ENCODE measurements around the gene UGT1A9.

The UGT1A9 gene

DNA sequence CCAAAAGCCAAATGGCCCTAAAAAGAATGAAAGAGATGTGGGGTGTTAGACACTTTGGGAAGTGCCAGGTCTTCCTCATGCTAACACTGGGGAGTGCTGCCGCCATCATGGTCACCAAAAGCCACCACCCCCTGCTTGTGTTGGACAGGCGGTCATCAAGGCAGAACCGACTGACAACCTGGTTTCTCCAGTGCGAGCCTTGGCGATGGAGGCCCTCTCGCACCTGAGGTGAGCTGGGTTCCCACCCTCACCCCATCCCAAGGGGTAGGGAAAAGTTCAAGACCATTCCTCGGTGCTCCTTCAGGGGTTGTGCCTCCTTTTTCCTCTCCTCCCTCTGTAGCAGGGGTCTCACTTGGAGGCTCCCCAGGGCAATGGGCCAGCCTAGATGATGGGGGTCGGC lies 140.0 kb downstream of the UGT1A9 start:
- DNase-seq (ENCODE audit: low spot score), result no peak
- POLR2A ChIA-PET (ENCODE audit: low non-redundant PET), result no interaction called here
- TF ChIP-seq, protein P1, sequence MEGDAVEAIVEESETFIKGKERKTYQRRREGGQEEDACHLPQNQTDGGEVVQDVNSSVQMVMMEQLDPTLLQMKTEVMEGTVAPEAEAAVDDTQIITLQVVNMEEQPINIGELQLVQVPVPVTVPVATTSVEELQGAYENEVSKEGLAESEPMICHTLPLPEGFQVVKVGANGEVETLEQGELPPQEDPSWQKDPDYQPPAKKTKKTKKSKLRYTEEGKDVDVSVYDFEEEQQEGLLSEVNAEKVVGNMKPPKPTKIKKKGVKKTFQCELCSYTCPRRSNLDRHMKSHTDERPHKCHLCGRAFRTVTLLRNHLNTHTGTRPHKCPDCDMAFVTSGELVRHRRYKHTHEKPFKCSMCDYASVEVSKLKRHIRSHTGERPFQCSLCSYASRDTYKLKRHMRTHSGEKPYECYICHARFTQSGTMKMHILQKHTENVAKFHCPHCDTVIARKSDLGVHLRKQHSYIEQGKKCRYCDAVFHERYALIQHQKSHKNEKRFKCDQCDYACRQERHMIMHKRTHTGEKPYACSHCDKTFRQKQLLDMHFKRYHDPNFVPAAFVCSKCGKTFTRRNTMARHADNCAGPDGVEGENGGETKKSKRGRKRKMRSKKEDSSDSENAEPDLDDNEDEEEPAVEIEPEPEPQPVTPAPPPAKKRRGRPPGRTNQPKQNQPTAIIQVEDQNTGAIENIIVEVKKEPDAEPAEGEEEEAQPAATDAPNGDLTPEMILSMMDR (conservative IDR thresholded peaks at IDR 0.05; ENCODE audit: low read depth), result no peak
- H3K27ac ChIP-seq, result no peak overlapping the region
- CTCF ChIA-PET, result no interaction called here

DNA sequence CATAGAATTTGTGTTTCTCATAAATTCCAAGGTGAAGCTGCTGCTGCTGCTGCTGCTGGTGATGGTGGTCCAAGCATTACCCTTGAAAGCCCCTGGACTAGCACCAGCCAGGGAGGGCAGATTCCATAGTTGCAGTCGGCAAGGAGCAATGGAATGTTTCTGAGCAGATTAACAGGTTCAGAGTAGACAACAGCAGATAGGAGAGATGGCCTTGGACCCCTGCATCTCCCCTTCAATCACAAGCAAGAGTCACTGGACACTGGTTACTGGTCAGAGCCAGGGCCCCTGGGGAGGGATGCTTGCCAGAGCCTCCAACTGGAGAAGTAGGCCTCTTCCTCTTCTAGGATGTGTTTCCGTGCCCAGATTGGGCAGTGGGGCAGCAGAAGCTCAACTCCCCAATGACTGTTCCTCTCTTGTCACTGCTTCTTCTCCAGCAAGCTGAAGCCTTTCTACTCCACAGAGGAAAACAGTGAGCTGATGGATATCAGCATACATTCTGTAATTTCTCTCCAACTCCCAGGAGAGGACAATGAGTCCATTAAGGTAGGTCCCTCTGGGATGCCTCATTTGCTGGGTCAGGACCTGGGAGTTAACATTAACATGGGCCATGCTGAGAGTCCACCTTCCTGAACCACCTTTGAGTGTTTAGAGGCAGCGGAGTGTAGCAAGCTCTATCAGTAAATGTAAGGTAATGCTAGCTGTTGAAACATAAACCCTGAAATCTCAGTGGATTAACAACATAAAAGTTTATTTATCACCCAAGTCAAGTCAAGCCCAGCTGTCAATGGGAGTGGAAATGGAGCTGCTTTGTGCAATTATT lies 141.7 kb downstream of the UGT1A9 start:
- TF ChIP-seq, protein P1 (conservative IDR thresholded peaks at IDR 0.05; ENCODE audit: low read depth), result no peak
- no peak for DNase-seq (ENCODE audit: low spot score)
- H3K27ac ChIP-seq, result no peak overlapping the region
- ChIA-PET CTCF (no interaction called here), POLR2A (ENCODE audit: low non-redundant PET) (no interaction called here)

DNA sequence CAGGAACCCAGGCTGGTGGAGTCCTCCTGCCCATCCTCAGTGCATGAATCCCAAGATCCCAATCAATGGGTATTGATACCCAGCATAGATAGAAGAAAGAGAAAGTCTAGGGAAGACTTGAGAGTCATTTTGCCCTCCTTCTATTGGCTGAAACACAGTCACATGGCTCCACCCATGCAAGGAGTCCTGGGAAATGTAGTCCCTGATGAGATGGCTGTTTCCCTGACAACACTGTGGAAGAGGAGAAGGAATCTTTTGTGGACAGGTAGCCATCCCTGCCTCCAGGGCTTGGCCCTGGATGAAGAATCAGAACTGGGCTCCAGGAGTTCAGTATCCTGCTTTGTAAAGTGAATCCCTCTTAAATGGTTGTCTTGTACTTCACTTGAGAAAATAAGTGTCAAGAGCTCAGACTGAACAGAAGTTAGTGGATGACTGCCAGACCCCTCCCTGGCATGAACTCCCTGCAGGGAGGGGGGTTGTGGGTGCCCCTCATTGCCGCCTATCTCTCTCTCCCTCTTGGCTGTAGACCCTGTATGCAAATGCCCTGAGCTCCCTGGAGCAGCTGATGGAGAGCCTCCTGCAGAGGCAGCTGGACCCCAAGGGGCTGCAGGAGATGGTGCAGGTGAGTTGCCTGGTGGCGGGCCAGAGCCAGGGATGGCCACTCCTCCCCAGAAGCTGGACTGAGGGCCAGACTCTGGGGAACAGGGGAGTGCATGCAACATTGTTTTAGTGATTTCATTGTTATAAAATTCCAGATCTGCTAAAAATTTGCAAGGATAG lies 142.5 kb downstream of the UGT1A9 start:
- CTCF ChIA-PET, result no interaction called here
- POLR2A ChIA-PET (ENCODE audit: low non-redundant PET), result no interaction called here
- DNase-seq (ENCODE audit: low spot score), result peak; percentile 46
- H3K27ac ChIP-seq, result no peak overlapping the region
- TF ChIP-seq, protein P1 (conservative IDR thresholded peaks at IDR 0.05; ENCODE audit: low read depth), result no peak

- no peak overlapping the region for H3K27ac ChIP-seq
- CTCF ChIA-PET, result no interaction called here
- POLR2A ChIA-PET (ENCODE audit: low non-redundant PET), result no interaction called here
- no peak for DNase-seq (ENCODE audit: low spot score)
- TF ChIP-seq, protein P1 (conservative IDR thresholded peaks at IDR 0.05; ENCODE audit: low read depth), result no peak
These were observed 144.2 kb downstream of the UGT1A9 start for GRCh38 chr2:233815861-233816260.

DNA sequence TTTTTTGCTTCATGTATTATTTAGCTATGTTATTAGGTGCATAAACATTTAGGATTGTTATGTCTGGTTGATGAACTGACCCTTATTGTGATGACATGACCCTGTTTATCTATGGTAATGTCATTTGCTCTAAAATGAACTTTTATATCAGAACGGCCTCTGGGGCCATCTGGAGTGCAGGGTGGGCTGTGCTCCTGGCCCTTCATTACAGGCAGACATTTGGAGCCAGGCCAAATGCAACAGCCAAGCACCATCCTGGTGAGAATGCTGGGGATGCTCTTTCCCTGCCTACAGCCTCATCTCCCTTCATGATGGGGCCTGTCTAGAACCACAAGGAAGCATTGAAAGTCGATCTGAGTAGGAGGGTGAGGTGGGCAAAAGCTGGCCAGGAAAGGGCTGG lies 144.6 kb downstream of the UGT1A9 start:
- no peak for DNase-seq (ENCODE audit: low spot score)
- H3K27ac ChIP-seq, result no peak overlapping the region
- ChIA-PET POLR2A (ENCODE audit: low non-redundant PET) (no interaction called here), CTCF (no interaction called here)
- TF ChIP-seq, protein P1 (conservative IDR thresholded peaks at IDR 0.05; ENCODE audit: low read depth), result no peak

DNA sequence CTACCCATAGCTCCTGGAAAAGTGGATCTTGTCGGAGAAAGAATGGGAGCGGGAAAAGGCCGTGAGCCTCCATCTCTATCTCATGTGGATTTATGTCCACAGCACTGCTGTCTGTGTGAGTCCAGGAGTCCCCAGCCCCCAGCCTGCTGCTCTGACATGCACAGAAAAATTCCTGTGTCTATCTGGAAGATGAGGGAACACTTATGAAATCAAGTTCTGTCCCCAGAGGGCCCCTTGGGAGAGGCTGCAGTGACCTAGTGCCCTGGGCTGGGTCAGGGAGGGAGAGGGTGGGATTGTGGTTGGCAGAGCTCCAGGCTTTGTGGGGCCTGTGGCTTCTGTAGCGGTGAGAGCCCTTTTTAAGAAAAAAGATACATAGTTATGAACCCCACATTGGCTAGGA lies 145.1 kb downstream of the UGT1A9 start:
- TF ChIP-seq, protein P1 (conservative IDR thresholded peaks at IDR 0.05; ENCODE audit: low read depth), result no peak

More for the DNA sequence above, 145.1 kb downstream of the UGT1A9 start:
- ChIA-PET POLR2A (ENCODE audit: low non-redundant PET) (no interaction called here), CTCF (no interaction called here)
- H3K27ac ChIP-seq, result no peak overlapping the region
- no peak for DNase-seq (ENCODE audit: low spot score)
